ENCODE results near the gene KYAT1.
"Not testable (repeated sequence)": the region's sequence is repeated elsewhere in the genome, so short reads cannot be mapped to it uniquely, and the experiment has no call there.

Gene KYAT1

GRCh38 chr9:128882677-128883603 lies 1.2 kb upstream of the KYAT1 start:
- DNase-seq, result no peak

- DNase-seq, result no peak
Observed at GRCh38 chr9:128877852-128878251, 3.9 kb downstream of the KYAT1 start.

GRCh38 chr9:128870941-128871265 lies 10.8 kb downstream of the KYAT1 start:
- DNase-seq, result not testable (repeated sequence)

GRCh38 chr9:128870128-128870940 lies 11.4 kb downstream of the KYAT1 start:
- no peak for DNase-seq

GRCh38 chr9:128863647-128864046 lies 18.1 kb downstream of the KYAT1 start:
- DNase-seq, result peak; percentile 30

- DNase-seq, result no peak
Observed at GRCh38 chr9:128862401-128862851, 19.3 kb downstream of the KYAT1 start.

GRCh38 chr9:128861501-128861900 lies 20.2 kb downstream of the KYAT1 start:
- DNase-seq, result no peak

GRCh38 chr9:128860937-128861336 lies 20.8 kb downstream of the KYAT1 start:
- DNase-seq, result no peak

GRCh38 chr9:128858476-128858875 lies 23.3 kb downstream of the KYAT1 start:
- not testable (repeated sequence) for DNase-seq

GRCh38 chr9:128854454-128854853 lies 27.3 kb downstream of the KYAT1 start:
- DNase-seq, result not testable (repeated sequence)

- not testable (repeated sequence) for DNase-seq
Observed at GRCh38 chr9:128852646-128853045, 29.1 kb downstream of the KYAT1 start.

- DNase-seq, result not testable (repeated sequence)
Observed at GRCh38 chr9:128851779-128852600, 29.8 kb downstream of the KYAT1 start.

GRCh38 chr9:128851024-128851423 lies 30.7 kb downstream of the KYAT1 start:
- not testable (repeated sequence) for DNase-seq

GRCh38 chr9:128847803-128848202 lies 33.9 kb downstream of the KYAT1 start:
- DNase-seq, result no peak

- DNase-seq, result no peak
Observed at GRCh38 chr9:128846680-128847030, 35.1 kb downstream of the KYAT1 start.

- no peak for DNase-seq
Observed at GRCh38 chr9:128845186-128845931, 36.4 kb downstream of the KYAT1 start.

- not testable (repeated sequence) for DNase-seq
Observed at GRCh38 chr9:128843171-128843570, 38.6 kb downstream of the KYAT1 start.

- DNase-seq, result no peak
Observed at GRCh38 chr9:128841694-128842492, 39.9 kb downstream of the KYAT1 start.

- DNase-seq, result no peak
Observed at GRCh38 chr9:128840524-128840923, 41.2 kb downstream of the KYAT1 start.

- no peak for DNase-seq
Observed at GRCh38 chr9:128838338-128838737, 43.4 kb downstream of the KYAT1 start.

- no peak for DNase-seq
Observed at GRCh38 chr9:128836509-128837145, 45.1 kb downstream of the KYAT1 start.

Data from NCI-H748 treated with DMSO at 0.1 percent for 48 hours (cell line).